A549 (cell line): Measurements from ENCODE around the gene TCF7L1.

Experiments
- EP300 ChIP-seq, 2 experiments: fragments of >200 bp; sonication (Bioruptor Twin); formaldehyde crosslinking; IDR thresholded peaks; 2 replicates in 1 of 2; 3 replicates in 1 of 2; pipeline ENCODE4 v1.6.1; 2016 to 2017
- ESRRA ChIP-seq: fragments of 150-350 bp; IDR thresholded peaks from 2 replicates; pipeline ENCODE4 v1.6.1; 2014; ENCODE audit warnings: mild to moderate bottlenecking, low read length, borderline replicate concordance
- JUNB ChIP-seq: fragments of >200 bp; sonication (Bioruptor Twin); formaldehyde crosslinking; IDR thresholded peaks from 2 replicates; pipeline ENCODE4 v1.6.1; 2016
- KDM1A ChIP-seq: fragments of 200-600 bp; sonication (generic); IDR thresholded peaks from 2 replicates; pipeline ENCODE4 v1.6.1; 2016; ENCODE audit warnings: low read depth, mild to moderate bottlenecking
- MYC ChIP-seq: IDR thresholded peaks from 2 replicates; pipeline ENCODE4 v1.6.1; 2012; ENCODE audit warnings: mild to moderate bottlenecking, inconsistent platforms, low read length, improper control_type of control experiment, borderline replicate concordance
- NR3C1 ChIP-seq: fragments of >200 bp; sonication (Bioruptor Twin); formaldehyde crosslinking; IDR thresholded peaks from 3 replicates; pipeline ENCODE4 v1.6.1; 2017
- POLR2A ChIP-seq: IDR thresholded peaks from 2 replicates; pipeline ENCODE4 v1.6.1; 2012; ENCODE audit warnings: mild to moderate bottlenecking, low read length
- RAD21 ChIP-seq, 2 experiments: fragments of >200 bp in 1 of 2; sonication (Bioruptor Twin) in 1 of 2; formaldehyde crosslinking in 1 of 2; IDR thresholded peaks in 1 of 2; conservative IDR thresholded peaks in 1 of 2; 2 replicates in 1 of 2; 3 replicates in 1 of 2; pipeline ENCODE4 v1.6.1; 2012 to 2018; ENCODE audit warnings: inconsistent platforms in 1 of 2
- RARB ChIP-seq: fragments of 250-450 bp; sonication (Bioruptor Pico); IDR thresholded peaks from 2 replicates; pipeline ENCODE4 v1.8.0; 2021; ENCODE audit warnings: mild to moderate bottlenecking, moderate library complexity
- RNF2 ChIP-seq: fragments of 200-600 bp; sonication (generic); IDR thresholded peaks from 2 replicates; pipeline ENCODE4 v1.6.1; 2016; ENCODE audit warnings: low read depth, mild to moderate bottlenecking, antibody characterized with exemption, moderate library complexity, borderline replicate concordance
- TF ChIP-seq, protein P1 (sequence below): fragments of >200 bp; sonication (Bioruptor Twin); formaldehyde crosslinking; IDR thresholded peaks from 3 replicates; pipeline ENCODE4 v1.5.1; 2016
- TF ChIP-seq, protein P2 (sequence below): fragments of >200 bp; sonication (Bioruptor Twin); formaldehyde crosslinking; IDR thresholded peaks from 2 replicates; pipeline ENCODE4 v1.6.1; 2016
- TF ChIP-seq, protein P3 (sequence below): IDR thresholded peaks from 2 replicates; pipeline ENCODE4 v1.6.1; 2012
- TF ChIP-seq, protein P4 (sequence below): IDR thresholded peaks from 2 replicates; pipeline ENCODE4 v1.6.1; 2012

DNA sequence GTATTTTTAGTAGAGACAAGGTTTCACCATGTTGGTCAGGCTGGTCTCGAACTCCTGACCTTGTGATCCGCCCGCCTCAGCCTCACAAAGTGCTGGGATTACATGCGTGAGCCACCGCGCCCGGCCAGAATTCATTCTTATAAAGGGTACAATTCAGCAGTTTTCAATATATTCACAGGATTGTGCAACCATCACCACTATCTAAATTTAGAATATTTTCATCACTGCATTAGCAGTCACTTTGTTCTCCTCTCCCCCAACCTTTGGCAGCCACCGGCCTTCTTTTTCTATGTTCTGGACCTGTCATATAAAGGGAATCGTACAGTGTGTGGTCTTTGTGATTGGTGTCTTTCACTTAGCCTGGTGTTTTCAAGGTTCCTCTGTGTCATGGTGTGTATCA is 40.7 kb downstream of the TCF7L1 start:
- TF ChIP-seq, protein P1, sequence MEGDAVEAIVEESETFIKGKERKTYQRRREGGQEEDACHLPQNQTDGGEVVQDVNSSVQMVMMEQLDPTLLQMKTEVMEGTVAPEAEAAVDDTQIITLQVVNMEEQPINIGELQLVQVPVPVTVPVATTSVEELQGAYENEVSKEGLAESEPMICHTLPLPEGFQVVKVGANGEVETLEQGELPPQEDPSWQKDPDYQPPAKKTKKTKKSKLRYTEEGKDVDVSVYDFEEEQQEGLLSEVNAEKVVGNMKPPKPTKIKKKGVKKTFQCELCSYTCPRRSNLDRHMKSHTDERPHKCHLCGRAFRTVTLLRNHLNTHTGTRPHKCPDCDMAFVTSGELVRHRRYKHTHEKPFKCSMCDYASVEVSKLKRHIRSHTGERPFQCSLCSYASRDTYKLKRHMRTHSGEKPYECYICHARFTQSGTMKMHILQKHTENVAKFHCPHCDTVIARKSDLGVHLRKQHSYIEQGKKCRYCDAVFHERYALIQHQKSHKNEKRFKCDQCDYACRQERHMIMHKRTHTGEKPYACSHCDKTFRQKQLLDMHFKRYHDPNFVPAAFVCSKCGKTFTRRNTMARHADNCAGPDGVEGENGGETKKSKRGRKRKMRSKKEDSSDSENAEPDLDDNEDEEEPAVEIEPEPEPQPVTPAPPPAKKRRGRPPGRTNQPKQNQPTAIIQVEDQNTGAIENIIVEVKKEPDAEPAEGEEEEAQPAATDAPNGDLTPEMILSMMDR = no peak
- TF ChIP-seq RAD21 (conservative IDR thresholded peaks at IDR 0.05 in 1 of 2, IDR thresholded peaks at IDR 0.05 in 1 of 2) (no peak), KDM1A (no peak), RARB (no peak), POLR2A (no peak), RNF2 (no peak), NR3C1 (no peak), JUNB (no peak), MYC (no peak), EP300 (IDR thresholded peaks at IDR 0.05) (no peak), ESRRA (no peak)
- TF ChIP-seq, protein P2, sequence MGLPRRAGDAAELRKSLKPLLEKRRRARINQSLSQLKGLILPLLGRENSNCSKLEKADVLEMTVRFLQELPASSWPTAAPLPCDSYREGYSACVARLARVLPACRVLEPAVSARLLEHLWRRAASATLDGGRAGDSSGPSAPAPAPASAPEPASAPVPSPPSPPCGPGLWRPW = no peak
- TF ChIP-seq, protein P3, sequence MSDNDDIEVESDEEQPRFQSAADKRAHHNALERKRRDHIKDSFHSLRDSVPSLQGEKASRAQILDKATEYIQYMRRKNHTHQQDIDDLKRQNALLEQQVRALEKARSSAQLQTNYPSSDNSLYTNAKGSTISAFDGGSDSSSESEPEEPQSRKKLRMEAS = no peak
- TF ChIP-seq, protein P4, sequence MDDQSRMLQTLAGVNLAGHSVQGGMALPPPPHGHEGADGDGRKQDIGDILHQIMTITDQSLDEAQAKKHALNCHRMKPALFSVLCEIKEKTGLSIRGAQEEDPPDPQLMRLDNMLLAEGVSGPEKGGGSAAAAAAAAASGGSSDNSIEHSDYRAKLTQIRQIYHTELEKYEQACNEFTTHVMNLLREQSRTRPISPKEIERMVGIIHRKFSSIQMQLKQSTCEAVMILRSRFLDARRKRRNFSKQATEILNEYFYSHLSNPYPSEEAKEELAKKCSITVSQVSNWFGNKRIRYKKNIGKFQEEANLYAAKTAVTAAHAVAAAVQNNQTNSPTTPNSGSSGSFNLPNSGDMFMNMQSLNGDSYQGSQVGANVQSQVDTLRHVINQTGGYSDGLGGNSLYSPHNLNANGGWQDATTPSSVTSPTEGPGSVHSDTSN = no peak
